A549 (cell line): ENCODE measurements around the gene AFAP1L2. TPM values are rescaled to one million over a fixed set of nuclear protein-coding genes. Genes with fewer than 3 reads are reported as not detected.

Experiments used
- ATAC-seq, 2 experiments: fragments of 200-7000 bp in 1 of 2; fragments of >200 bp in 1 of 2; cut with Nextera tagmentation in 1 of 2; cut with Tn5 transposase in 1 of 2; 3 replicates each; pipeline versions ENCODE4 v1.8.0 to v1.9.1; 2018 to 2020; ENCODE audit warnings: mild to moderate bottlenecking in 1 of 2, moderate library complexity in 1 of 2
- CTCF ChIA-PET: fragments of 300-600 bp; sonication (Branson Sonifier 250); formaldehyde crosslinking; extraction: SDS; loops from one replicate; lab custom pipeline; 2021; ENCODE audit warnings: antibody characterized with exemption, inconsistent platforms; lab: Yijun Ruan, JAX
- POLR2A ChIA-PET: fragments of 350-600 bp; formaldehyde crosslinking; extraction: SDS; loops from one replicate; lab custom pipeline; 2021; ENCODE audit warnings: antibody characterized with exemption, inconsistent platforms; lab: Yijun Ruan, JAX
- DNase-seq, 2 experiments: peaks; one replicate each; pipeline versions ENCODE4 v3.0.0 to v3.0.0-alpha.2; 2011 to 2016; ENCODE audit warnings: low read depth in 1 of 2, low spot score in 1 of 2
- FAIRE-seq: peaks from 2 replicates; lab custom pipeline; 2011; peaks lifted over from hg19 to GRCh38; lab: Jason Lieb, UNC
- H3K27ac ChIP-seq, 2 experiments: fragments of >200 bp; sonication (Bioruptor Twin); formaldehyde crosslinking; 3 replicates each; pipeline ENCODE4 v1.5.1; 2016 to 2017
- H3K4me1 ChIP-seq: fragments of >200 bp; sonication (Bioruptor Twin); formaldehyde crosslinking; 3 replicates; pipeline ENCODE4 v1.6.1; 2016
- H3K4me2 ChIP-seq: fragments of >200 bp; sonication (Bioruptor Twin); formaldehyde crosslinking; 3 replicates; pipeline ENCODE4 v1.6.1; 2016
- H3K4me3 ChIP-seq: fragments of >200 bp; sonication (Bioruptor Twin); formaldehyde crosslinking; 3 replicates; pipeline ENCODE4 v1.5.1; 2016
- H3K9me3 ChIP-seq: fragments of >200 bp; sonication (Bioruptor Twin); formaldehyde crosslinking; 3 replicates; pipeline ENCODE4 v1.6.1; 2016
- ATOH8 ChIP-seq: fragments of 250-450 bp; sonication (Bioruptor Pico); IDR thresholded peaks from 2 replicates; pipeline ENCODE4 v1.5.0; 2020; ENCODE audit warnings: low read depth, mild to moderate bottlenecking, moderate library complexity
- CBX8 ChIP-seq: fragments of 200-600 bp; sonication (generic); IDR thresholded peaks from 2 replicates; pipeline ENCODE4 v1.6.1; 2016
- CHD4 ChIP-seq: fragments of 200-600 bp; sonication (generic); IDR thresholded peaks from 2 replicates; pipeline ENCODE4 v1.6.1; 2016; ENCODE audit warnings: antibody characterized with exemption, mild to moderate bottlenecking, borderline replicate concordance
- CTCF ChIP-seq: fragments of >200 bp; sonication (Bioruptor Twin); formaldehyde crosslinking; IDR thresholded peaks from 3 replicates; pipeline ENCODE4 v1.5.1; 2016
- EHMT2 ChIP-seq: fragments of 200-600 bp; sonication (generic); IDR thresholded peaks from 2 replicates; pipeline ENCODE4 v1.6.1; 2016; ENCODE audit warnings: antibody characterized with exemption, low read depth, mild to moderate bottlenecking, moderate library complexity
- EP300 ChIP-seq, 2 experiments: fragments of >200 bp; sonication (Bioruptor Twin); formaldehyde crosslinking; IDR thresholded peaks; 2 replicates in 1 of 2; 3 replicates in 1 of 2; pipeline ENCODE4 v1.6.1; 2016 to 2017
- HES2 ChIP-seq: fragments of >200 bp; sonication (Bioruptor Twin); formaldehyde crosslinking; IDR thresholded peaks from 2 replicates; pipeline ENCODE4 v1.6.1; 2016
- HOXB13 ChIP-seq: fragments of 250-450 bp; sonication (Bioruptor Pico); IDR thresholded peaks from 2 replicates; pipeline ENCODE4 v1.5.0; 2020; ENCODE audit warnings: low read depth, mild to moderate bottlenecking, moderate library complexity
- NFE2L2 ChIP-seq: fragments of 150-350 bp; conservative IDR thresholded peaks from 2 replicates; pipeline ENCODE4 v1.6.1; 2014; ENCODE audit warnings: low read length
- PBX3 ChIP-seq: IDR thresholded peaks from 2 replicates; pipeline ENCODE4 v1.6.1; 2012
- PHF8 ChIP-seq: fragments of 200-600 bp; sonication (generic); IDR thresholded peaks from 2 replicates; pipeline ENCODE4 v1.6.1; 2016; ENCODE audit warnings: low read depth, mild to moderate bottlenecking, antibody characterized with exemption, moderate library complexity, borderline replicate concordance
- SREBF2 ChIP-seq: fragments of 450-650 bp; IDR thresholded peaks from 2 replicates; pipeline ENCODE4 v1.6.1; 2014; ENCODE audit warnings: mild to moderate bottlenecking, moderate library complexity
- ZNF302 ChIP-seq: fragments of 250-450 bp; sonication (Bioruptor Pico); IDR thresholded peaks from 2 replicates; pipeline ENCODE4 v1.9.0; 2021; ENCODE audit warnings: inconsistent platforms, mild to moderate bottlenecking, moderate library complexity
- ZSCAN20 ChIP-seq: fragments of 250-450 bp; sonication (Bioruptor Pico); IDR thresholded peaks from 2 replicates; pipeline ENCODE4 v1.8.0; 2022; ENCODE audit warnings: mild to moderate bottlenecking, moderate library complexity
- WGBS: methylation state at CpG from one replicate; pipeline ENCODE4 v1.1.6; 2017; ENCODE audit errors: missing lambda C conversion rate; 5-methylcytosine and 5-hydroxymethylcytosine counted together
- polyA plus RNA-seq, 4 experiments: library from polyadenylated mRNA; depleted of rRNA in 3 of 4; stranded (reverse); fragments of >200 nt; fragmentation: RNase III in 1 of 4; extraction: RNeasy Plus Mini Kit Qiagen cat#74134 plus additional on column Dnase treatment in 1 of 4; gene quantifications; 2 replicates in 3 of 4; 3 replicates in 1 of 4; pipeline ENCODE4 v1.2.3, GENCODE V29; 2011 to 2017

The AFAP1L2 gene
- polyA plus RNA-seq, 2 of the 4 experiments (the other 2 are of a cell fraction) = 19.6 to 27.3 TPM

- no peak for TF ChIP-seq HOXB13 (CRISPR knock-in tag)
- TF ChIP-seq CTCF = no peak
- no peak for TF ChIP-seq ZNF302
- no peak for TF ChIP-seq EHMT2
Measured at GRCh38 chr10:114320249-114321116, 83.8 kb downstream of the AFAP1L2 start (continued).

GRCh38 chr10:114319406-114320248 lies 84.7 kb downstream of the AFAP1L2 start:
- DNase-seq (no peak), ATAC-seq (no peak; a peak in 1 of 6 replicates), FAIRE-seq (no peak)
- WGBS = 86% methylated on average over 17 of the region's 18 CpGs
- peaks cover 43% of the 10 kb centered on the region for H3K4me1 ChIP-seq
- H3K9me3 ChIP-seq = no peaks in the 10 kb centered on the region
- POLR2A ChIA-PET = interaction anchor here (1.3 to 1.6 kb wide), 2 partner anchors 13 to 84 kb away, joined by 3 read pairs; no protein-coding TSS in a partner anchor
- peak overlapping the region; percentile 50 for H3K4me2 ChIP-seq
- no peak overlapping the region for H3K4me3 ChIP-seq
- TF ChIP-seq EHMT2 (no peak), EP300 (IDR thresholded peaks at IDR 0.05) (no peak), ATOH8 (CRISPR knock-in tag) (no peak), ZNF302 (no peak), PHF8 (no peak), NFE2L2 (no peak), CBX8 (no peak)
- CTCF ChIA-PET = interaction anchor here (0.7 to 3.8 kb wide), 3 partner anchors 16 to 115 kb away, joined by 3 to 21 read pairs (median 3); no protein-coding TSS in a partner anchor
- H3K27ac ChIP-seq = peak overlapping the region; percentile 59 to 76; a peak in 5 of 6 replicates

GRCh38 chr10:114316744-114317143 lies 87.6 kb downstream of the AFAP1L2 start:
- no peak overlapping the region for H3K4me3 ChIP-seq
- FAIRE-seq = no peak
- TF ChIP-seq SREBF2 = no peak
- no peak for TF ChIP-seq CHD4
- TF ChIP-seq EHMT2 = no peak
- no peak for TF ChIP-seq HES2
- no peak for TF ChIP-seq EP300 (IDR thresholded peaks at IDR 0.05)
- TF ChIP-seq ZSCAN20 (CRISPR knock-in tag) = no peak
- TF ChIP-seq PBX3 = no peak
- TF ChIP-seq, all 56 proteins: peak for 0
- no peak overlapping the region for H3K4me2 ChIP-seq
- ChIA-PET CTCF (interaction anchor here (1.2 to 3.5 kb wide), 3 partner anchors 13 to 87 kb away, joined by 3 to 17 read pairs (median 3); no protein-coding TSS in a partner anchor), POLR2A (no interaction called here)
- H3K4me1 ChIP-seq = peaks cover 26% of the 10 kb centered on the region
- DNase-seq (no peak), ATAC-seq (no peak)
- H3K9me3 ChIP-seq = no peaks in the 10 kb centered on the region
- WGBS = 82% methylated on average over 5 of the region's 5 CpGs
- H3K27ac ChIP-seq = no peak overlapping the region
